GM21447 (cell line): ENCODE results near the gene FXYD2.
"Not testable (repeated sequence)": the region's sequence is repeated elsewhere in the genome, so short reads cannot be mapped to it uniquely, and the experiment has no call there.

Experiments used
- ATAC-seq: cut with Tn5 transposase; IDR thresholded peaks from one replicate; pipeline ENCODE4 v1.9.1; 2021; ENCODE audit not compliant: unreplicated experiment

FXYD2 gene

DNA sequence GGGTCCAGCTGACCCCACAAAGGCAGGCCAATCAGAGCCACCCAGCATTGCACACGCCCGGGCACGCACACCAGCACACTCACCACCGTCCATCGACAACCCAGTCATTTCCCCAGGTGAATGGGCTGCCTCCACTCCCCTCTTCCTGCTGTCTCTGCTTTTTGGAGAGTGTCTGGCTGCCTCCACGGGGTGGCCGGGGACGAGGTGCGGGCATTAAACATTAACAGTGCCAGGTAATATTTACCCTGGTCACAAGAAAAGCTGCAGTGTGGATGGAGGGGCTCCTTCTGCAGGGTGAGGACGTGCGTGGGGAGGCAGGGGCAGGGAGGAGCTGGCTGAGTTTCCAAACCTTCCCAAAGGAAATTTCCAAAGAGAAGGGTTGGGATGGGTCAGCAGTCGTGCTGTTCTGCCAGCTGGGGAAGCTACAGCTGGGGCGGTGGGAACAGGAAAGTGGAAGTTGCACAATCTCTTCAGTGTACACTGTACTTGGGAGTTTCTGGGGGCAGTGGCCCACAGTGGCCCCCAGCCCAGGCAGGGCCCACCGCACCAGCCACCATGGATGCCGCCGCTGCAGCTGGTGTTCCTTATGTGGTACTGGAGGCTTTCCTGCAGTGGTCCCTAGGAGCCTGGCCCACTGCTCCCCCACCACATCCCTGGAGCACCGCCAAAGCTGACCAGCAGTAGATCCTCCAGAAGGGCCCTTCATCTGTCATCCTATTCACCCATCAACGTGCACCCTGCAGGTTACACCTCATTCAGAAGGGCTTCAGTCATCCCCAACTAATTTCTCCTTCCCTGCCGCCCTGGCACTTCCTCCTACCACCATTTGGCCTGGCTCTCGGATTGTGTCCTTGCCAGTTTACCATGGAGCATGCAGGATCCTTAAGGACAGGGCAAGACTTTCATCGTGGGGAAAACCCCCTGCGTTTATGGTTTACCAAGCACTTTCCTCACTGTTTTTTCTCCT, at the start of gene FXYD2:
Gene FXYD2 (minus strand): TSS at position 174 of the 967 bp plus-strand sequence. CDS start 66 bp downstream, at position 108.
- ATAC-seq, result no peak

DNA sequence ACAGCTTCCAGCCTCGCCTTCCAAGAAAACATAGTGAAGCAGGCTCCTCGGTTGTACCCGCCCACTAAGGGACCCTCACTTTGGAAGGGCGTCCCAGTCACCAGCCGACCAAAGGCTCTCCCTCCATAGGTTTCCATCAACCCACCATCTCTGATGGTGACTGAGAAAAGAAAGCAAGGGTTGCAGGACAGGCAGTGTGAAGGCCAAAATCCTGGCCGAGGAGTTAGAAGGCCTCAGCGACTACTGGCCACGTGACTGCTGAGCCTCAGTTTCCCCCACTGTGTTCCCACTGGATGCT, 49.2 kb upstream of the FXYD2 start:
- no peak for ATAC-seq

DNA sequence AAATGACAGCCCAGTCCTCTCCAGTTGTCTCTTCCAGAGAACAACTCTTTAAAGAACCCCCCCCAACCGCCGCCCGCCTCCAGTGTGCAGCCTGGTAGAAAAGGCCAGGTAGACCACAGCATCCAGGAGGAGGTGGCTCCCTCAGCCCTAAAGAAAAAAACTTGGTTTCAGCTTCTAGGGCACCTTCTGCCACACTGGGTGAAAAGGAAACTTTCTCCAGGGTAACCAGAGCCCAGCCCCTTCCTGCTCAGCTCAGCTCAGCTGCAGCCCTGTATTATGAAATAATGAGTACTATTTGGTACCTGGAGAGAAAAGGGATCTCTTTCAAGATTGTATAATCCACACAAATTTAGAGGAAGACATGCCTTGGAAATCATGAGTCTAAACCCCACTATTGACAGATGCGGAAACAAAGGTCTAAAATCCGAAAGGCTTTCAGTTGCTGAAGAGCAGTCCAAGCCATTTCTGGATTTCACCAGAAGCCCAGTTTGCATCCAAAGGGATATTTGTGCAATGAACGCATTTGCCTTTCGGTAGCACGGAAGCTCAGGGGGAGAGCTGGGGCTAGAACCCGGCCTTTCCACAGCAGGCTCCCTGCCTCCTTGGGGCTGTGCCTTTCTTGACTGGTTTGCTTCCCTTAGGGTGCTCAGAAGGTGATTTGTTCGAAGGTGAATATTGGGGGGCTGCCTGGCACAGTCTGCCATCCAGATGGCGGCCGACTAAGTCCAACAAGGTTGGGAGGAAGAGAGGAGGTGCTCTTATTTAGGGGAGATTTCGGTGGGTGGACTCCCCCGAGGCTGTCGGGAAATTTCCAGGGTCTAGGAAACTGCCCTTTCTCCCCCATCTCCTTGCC, 48.7 kb upstream of the FXYD2 start:
- ATAC-seq, result no peak

DNA sequence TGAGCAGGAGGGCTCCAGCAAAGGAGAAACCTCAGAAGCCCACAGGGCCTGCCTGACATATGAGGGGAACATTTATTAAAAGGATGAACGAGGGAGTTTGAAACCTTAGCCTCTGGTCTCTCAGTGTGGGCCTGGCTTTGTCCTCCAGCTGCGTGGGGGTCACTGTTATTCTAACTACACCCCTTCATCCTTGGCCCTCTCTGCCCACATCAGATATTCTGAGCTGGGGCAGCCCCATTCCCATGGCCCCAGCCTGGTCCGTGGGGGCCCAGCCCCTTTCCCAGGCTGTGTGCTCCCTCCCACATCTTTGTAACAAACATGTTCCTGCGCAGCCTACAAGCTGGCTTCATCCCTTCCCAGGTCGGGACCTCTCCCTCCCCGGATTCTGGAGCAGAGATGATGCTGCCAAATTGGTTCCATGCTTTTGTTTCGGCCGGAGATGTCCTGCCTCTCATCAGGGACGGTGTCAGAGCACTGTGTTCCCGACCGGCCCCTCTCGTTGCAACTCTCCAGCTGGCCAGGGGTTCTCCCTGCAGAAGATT, 47.9 kb upstream of the FXYD2 start:
- ATAC-seq, result no peak

DNA sequence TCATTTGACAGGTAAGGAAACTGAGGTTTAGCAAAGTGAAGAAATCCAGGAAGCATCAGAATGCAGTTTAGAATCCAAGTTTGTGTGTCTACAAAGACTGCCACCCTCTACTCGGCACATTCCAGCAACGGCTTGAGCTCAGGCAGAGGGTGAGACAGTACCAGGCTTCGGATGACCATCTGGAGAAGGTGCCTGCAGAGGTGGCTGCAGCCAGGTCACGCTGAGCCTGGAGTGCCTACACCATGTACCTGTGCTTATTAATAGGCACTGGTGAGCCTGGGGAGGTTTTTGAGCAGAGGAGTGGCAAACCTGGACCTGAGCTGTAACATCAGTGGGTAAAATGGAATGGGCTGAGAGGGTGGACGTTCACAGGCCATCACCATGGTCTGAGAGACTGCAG, 47.2 kb upstream of the FXYD2 start:
- no peak for ATAC-seq

DNA sequence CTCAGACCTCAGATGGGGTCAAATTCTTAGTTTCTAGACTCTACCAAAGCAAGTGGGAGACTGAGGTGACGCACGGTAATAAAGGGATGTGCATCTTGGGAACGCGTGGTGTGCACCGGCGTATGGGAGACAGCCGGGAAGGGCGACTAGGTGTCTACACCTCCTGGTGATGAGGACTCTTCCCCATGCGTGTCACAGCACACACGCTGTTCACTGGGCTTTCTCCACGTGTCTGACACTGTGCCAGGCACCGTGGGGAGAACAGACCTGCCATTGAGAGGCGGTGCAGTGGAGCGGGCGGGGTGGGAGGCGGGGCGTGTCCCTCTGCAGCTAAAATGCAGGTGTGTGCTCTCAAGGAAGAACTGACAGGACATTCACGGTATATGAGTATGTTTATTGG, 46.6 kb upstream of the FXYD2 start:
- no peak for ATAC-seq

DNA sequence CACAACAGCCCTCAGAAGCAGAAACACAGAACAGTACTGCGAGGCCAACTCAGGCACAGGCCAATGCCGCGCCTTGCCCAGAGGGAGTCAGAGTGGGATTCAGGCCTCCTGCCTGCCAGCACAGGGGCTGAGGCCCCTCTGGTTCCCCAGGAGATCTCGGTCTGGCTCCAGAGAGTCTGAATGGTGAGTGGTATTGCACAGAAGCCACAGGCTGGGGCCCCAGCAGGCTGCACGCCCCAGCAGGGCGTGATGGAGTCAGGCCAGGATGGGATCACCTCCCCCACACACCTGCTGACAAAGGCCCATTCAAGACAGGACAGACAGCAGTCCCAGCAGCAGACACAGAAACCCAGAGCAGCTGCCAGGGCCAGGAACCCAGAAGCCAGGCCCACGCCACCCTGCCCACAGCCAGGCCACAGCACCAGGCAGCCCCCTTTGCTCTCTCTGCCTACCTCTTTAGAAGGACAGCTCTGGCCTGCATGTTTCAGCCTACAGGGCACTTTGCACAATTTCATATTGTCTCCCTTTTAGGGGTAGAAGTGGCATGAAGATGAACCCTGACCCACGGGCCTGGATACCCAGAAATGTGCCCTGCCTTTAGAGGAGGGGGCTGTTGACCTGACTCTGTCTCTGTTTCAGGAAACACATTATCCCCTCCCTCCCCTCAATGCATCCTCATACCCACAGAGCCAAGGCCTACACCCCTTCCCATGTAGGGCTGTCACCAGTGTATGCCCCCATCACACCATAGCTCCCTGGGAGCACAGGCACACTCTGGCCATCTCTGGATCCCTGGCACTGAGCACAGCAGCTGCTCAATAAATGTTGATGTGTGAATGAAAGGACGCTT, 45.8 kb upstream of the FXYD2 start:
- ATAC-seq, result no peak

DNA sequence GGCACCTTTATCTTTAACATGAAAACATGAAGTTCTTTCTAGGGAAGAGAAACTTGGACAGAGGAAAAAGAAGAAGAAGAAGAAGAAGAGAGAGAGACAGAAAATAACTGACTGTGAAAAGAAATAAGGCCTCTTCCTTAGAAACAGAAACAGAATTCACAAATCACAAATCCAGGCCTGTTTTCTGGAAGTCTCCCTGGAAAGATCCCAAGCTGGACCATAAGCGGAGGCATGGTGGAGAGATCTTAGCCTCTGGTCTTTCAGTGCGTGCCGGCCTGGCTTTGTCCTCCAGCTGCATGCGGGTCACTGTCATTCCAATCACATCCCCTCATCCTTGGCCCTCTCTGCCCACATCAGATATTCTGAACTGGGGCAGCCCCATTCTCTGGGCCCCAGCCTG, 45.1 kb upstream of the FXYD2 start:
- ATAC-seq, result no peak

DNA sequence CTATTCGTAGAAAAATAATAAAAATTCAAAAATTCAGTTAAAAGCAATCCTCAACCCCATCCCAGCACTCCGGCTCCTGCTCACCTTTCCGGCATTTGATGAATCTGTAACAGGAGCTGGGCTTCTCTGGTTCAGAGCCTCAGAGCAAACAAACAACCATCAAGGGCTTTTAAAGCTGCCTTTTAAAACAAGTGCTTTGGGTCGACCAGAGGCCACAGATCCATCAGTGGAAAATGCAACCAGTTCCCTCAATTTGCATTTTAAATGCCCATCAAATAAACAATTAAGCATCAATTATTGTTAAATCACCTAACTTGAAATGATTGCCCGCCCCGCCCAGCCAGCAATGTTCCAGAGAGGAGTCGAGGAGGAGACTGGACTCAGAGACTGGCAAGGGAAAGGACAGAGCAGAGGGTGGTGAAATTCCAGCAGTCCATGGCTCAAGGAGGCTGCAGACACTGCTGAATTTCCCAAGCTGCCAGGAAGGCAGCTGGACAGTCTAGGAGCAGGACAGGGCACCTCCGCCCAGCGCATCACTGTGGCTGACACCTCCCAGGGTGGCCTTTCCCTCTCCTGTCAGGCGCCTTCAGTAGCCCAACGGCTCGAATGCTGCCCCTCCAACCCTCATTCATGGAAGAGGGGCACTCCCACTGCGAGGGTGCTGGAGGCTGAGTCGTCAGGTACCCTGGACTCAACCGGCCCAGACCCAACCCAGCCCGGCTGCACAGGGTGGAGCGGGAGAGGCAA, 44.4 kb upstream of the FXYD2 start:
- ATAC-seq, result no peak

DNA sequence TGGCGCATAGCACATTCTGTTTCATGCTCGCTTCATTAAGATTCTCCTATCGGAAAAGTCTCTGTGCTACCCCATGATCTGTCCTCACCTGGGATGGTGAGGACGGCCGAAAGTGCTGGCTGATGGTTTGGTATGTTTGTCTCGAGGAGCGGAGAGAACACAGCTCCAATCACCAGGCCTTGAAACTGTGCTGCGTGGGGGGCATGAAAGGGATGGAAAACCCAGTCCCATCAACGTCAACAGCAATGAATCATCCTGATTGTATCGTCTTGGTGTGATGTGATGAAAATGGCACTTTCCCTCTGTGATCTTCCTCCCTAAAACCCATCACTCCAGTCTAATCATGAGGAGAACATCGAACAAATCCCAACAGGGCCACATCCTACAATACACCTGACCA, 43.5 kb upstream of the FXYD2 start:
- no peak for ATAC-seq

DNA sequence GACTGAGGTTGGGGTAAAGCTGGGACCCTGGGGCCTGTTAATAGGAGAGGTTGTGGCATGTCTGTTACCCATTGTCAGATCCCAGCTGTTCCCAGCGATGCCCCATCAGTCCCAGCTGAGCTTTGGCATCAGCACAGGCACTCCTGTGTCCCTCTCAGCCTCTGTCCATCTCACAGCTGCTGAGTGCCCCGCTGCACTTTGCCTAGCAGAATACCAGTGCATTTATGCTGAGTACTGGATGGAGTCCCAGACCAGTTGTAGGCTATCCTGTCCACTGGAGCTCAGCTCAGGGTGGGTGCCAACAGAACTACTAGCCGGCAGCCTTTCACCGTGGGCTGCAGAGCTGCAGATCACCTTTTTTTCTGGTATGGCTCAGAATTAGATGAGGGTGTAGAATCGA, 42.0 kb upstream of the FXYD2 start:
- ATAC-seq, result no peak

DNA sequence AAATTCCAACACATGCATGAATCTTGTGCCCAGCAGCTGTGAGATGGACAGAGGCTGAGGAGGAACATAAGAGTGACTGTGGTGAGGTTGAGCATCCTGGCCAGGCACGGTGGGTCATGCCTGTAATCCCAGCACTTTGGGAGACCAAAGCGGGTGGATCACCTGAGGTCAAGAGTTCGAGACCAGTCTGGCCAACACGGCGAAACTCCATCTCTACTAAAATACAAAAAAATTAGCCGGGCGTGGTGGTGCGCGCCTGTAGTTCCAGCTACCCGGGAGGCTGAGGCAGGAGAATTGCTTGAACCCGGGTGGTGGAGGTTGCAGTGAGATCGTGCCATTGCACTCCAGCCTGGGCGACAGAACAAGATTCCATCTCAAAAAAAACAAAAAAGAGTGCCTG, 41.0 kb upstream of the FXYD2 start:
- ATAC-seq, result not testable (repeated sequence)

DNA sequence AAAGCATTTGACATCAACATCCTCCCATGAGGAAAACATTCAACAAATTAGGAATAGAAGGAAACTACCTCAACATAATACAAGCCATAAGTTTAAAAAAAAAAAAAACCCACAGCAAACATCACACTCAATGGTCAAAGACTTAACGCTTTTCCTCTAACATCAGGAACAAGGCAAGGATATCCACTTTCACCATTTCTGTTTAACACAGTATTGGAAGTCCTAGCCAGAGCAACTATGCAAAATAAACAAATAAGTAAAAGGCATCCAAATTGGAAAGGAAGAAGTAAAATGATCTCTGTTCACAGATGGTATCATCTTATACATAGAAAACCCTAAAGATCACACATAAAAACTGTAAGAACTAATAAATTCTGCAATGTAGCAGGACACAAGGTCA, 38.8 kb upstream of the FXYD2 start:
- no peak for ATAC-seq

DNA sequence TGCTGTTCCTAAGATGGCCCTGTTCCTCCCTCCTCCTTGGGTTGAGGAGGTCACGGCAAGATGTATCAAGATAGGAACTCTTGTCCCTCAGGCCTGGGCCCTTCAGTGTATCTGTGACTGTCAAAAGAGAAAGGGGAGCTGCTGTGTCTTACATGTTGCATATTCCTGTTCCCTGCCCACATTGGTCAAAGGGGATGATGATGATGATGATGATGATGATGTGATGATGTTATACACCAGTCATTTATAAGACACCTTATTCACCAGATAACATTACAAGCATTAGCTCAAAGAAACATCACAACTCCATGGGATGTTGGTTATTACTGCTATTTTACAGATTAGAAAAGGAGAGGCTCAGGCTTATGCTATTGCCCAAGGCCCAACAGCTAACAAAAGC, 38.2 kb upstream of the FXYD2 start:
- no peak for ATAC-seq

DNA sequence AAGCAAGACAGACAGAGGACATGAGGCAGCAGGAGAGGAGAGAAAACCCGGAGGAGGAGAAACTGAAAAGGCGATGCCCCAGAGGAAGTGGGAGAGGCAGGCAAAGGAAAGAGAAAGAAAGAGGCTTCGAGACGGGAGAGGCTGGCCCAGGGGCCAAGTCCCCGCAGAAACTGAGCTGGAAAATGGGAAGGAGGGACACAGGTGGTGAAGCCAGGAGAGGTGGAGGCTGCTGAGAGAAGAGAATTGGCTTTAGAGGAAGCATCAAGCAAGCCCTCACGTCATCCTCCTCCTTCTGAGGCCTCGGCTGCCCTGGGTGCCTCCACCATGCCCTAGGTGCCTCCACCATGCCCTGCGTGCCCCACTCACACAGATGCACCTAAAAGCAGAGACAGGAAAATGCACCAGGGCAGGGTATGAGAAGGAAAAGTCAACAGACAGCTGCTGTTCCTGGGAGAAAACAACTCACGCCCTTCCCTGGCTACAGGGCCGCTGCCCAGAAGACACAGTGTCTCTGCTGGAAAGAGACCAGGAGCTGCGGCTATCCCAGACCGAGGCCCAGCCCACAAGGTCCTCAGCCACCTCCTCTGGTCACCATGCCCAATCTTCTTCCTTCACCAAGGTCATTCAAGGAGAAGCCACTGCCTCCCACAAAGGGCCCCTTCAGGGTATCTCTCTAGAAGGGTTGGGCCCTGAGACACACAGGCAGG, 37.6 kb upstream of the FXYD2 start:
- ATAC-seq, result no peak

DNA sequence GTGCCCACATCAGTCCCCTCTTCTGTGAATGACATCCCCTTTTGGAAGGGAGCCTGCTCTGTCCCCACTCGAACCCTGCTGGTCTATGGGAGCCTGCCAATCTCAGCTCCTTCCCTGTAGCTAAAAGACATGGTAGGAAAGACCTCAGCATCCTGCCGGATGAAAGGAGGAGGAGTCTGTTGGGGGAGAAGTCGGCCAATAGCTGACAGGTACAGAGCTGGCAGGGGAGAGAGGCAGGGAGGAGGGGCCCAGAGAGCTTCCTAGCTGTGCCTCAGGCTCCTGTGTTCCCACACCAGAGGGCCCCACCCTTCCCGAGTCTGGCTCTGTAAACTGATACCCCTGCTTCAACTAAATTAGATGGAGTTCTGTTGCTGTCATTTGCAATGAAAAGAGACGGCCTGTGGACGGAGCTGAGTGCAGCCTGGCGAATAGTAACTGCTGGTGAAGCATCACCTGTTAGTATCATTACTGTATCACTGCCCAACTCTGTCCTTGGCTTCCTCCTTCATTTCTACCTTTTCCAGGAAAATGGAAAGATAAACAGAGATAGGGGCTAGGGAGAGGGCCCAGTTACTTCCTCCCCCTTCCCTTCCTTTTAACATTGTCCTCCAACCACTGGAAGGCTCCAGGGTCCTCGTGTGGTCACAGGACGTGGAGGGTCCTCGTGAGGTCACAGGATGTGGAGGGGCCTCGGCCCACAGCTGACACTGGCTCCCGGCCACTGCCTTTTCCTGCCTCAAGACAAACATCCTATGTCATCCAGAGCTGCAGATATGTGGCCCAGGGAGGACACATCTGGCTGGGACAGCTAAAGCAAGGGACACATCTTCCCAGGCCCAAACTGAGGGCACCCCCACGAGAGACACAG, 36.8 kb upstream of the FXYD2 start:
- no peak for ATAC-seq

DNA sequence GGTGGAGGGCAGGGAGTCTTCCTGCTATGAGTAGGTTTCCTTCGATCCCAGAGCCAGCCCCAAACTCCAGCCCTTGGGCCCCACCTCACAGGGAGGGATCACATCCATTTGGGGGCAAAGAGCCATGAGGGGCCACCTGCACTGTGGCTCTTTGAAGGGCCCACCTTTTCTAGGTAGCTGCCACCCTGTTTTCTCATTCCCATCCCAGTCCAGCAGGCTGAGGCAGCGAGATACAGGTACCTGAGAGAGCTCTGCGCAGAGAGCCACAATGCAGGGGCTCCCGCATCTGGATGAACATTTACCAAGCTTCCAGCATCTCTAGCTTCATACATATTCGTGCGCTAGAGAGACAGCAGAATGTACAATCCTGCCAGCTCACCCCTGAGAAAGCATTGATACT, 35.6 kb upstream of the FXYD2 start:
- ATAC-seq, result no peak

DNA sequence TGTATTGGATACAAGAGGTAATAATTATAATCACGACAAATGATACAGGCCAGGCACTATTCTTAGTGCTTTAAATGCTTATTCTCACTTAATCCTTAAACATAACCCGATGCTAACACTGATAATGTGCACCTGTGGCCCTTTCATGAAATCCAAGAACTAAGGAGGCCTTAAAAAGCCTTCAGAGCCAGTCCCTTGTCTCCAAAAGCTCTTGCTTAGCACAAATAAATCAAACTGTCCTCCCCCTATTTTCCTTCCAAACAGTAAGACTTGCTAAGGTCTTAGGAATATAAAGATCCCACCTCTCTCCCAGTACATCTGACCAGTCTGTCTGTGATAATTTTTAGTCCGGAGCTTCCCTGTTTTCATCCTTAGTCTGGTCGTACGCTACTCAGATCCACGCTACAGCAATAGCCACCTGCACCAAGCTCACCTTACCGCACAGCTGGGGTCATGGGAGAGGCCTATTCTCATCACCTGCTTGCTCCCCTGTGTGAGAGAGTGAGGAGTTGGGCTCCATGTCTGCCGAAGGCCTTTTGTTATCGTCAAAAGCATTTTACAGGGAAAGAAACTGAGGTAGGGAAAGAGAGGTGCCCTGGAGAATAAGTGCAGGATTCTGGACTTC, 35.1 kb upstream of the FXYD2 start:
- ATAC-seq, result no peak
